CD4-positive, alpha-beta T cell (primary cell): ENCODE measurements around the gene INPP4B. TPM values are rescaled to one million over a fixed set of nuclear protein-coding genes. Genes with fewer than 3 reads are reported as not detected.

Source experiments
- ATAC-seq: fragments of 200-7000 bp; cut with Tn5 transposase; one replicate; pipeline ENCODE4 v1.10.0; 2022; ENCODE audit warnings: mild to moderate bottlenecking; ENCODE audit not compliant: poor library complexity
- CTCF ChIA-PET: fragments of 350-600 bp; sonication (Branson Sonifier 250); formaldehyde crosslinking; loops from one replicate; lab custom pipeline; 2021; ENCODE audit warnings: antibody characterized with exemption, inconsistent platforms; lab: Charles Lee
- POLR2A ChIA-PET: fragments of 350-600 bp; sonication (Branson Sonifier 250); formaldehyde crosslinking; loops from one replicate; lab custom pipeline; 2021; ENCODE audit warnings: antibody characterized with exemption, inconsistent platforms; lab: Charles Lee
- DNase-seq, 14 experiments: peaks; one replicate each; pipeline ENCODE4 v3.0.0-alpha.2; 2013 to 2020; ENCODE audit warnings: mixed read lengths in 2 of 14
- H3K27ac ChIP-seq, 2 donors: one replicate each; pipeline versions ENCODE4 v1.5.1 to v1.7.0; 2013; ENCODE audit warnings: low read length in 2 of 2, low read depth in 1 of 2, mild to moderate bottlenecking in 1 of 2
- H3K27me3 ChIP-seq, 2 experiments: 1 replicate in 1 of 2; 2 replicates in 1 of 2; pipeline versions ENCODE4 v1.6.1 to v1.7.0; 2013; ENCODE audit warnings: low read length in 2 of 2, control low read depth in 1 of 2, mild to moderate bottlenecking in 1 of 2, moderate library complexity in 1 of 2; ENCODE audit not compliant: insufficient read depth in 2 of 2, control insufficient read depth in 1 of 2
- H3K36me3 ChIP-seq: one replicate; pipeline ENCODE4 v1.6.1; 2013; ENCODE audit warnings: low read length, control low read depth; ENCODE audit not compliant: insufficient read depth
- H3K4me1 ChIP-seq: one replicate; pipeline ENCODE4 v1.6.1; 2013; ENCODE audit warnings: low read length, control low read depth; ENCODE audit not compliant: insufficient read depth
- H3K4me3 ChIP-seq: one replicate; pipeline ENCODE4 v1.5.1; 2013; ENCODE audit warnings: mild to moderate bottlenecking, low read length, moderate library complexity
- H3K9me3 ChIP-seq, 2 experiments: 1 replicate in 1 of 2; 2 replicates in 1 of 2; pipeline versions ENCODE4 v1.6.1 to v1.7.0; 2013; ENCODE audit warnings: low read length in 2 of 2, mild to moderate bottlenecking in 2 of 2, control low read depth in 1 of 2, moderate library complexity in 1 of 2; ENCODE audit not compliant: control insufficient read depth in 1 of 2, insufficient read depth in 1 of 2
- H3K27ac Mint-ChIP-seq: one replicate; pipeline ENCODE4 v1.8.0; 2020; ENCODE audit warnings: mixed read lengths
- H3K27me3 Mint-ChIP-seq: one replicate; pipeline ENCODE4 v1.8.0; 2021; ENCODE audit warnings: mixed read lengths
- H3K36me3 Mint-ChIP-seq: one replicate; pipeline ENCODE4 v1.8.0; 2021; ENCODE audit warnings: low read depth, mixed read lengths
- H3K4me1 Mint-ChIP-seq: one replicate; pipeline ENCODE4 v1.8.0; 2021; ENCODE audit warnings: low read depth, mixed read lengths
- H3K4me3 Mint-ChIP-seq: one replicate; pipeline ENCODE4 v1.8.0; 2020; ENCODE audit warnings: mild to moderate bottlenecking, mixed read lengths
- H3K9me3 Mint-ChIP-seq: one replicate; pipeline ENCODE4 v1.8.0; 2020; ENCODE audit warnings: mixed read lengths
- CTCF ChIP-seq: fragments of 200-600 bp; IDR thresholded peaks from one replicate; pipeline ENCODE4 v1.8.0; 2022; ENCODE audit warnings: antibody characterized with exemption, mild to moderate bottlenecking
- intact Hi-C, 2 experiments: fragments of 100-400 bp; cut with DNase I in 1 of 2; cut with micrococcal nuclease in 1 of 2; formaldehyde crosslinking; loops; one replicate each; pipeline versions ENCODE4 v1.15.1 to v1.9.0; 2023 to 2025; cut with DNase I, micrococcal nuclease
- total RNA-seq, 174 experiments: library from RNA in 2 of 174; stranded (reverse) in 2 of 174; gene quantifications; one replicate each; pipeline ENCODE4 v1.2.3 and lab custom pipeline; 2021 to 2026

INPP4B gene
- total RNA-seq, 2 experiments from 2014 or later = 50.7 to 53.8 TPM

- peaks cover 92% of the 10 kb centered on the region for H3K36me3 Mint-ChIP-seq
- no peak overlapping the region for H3K4me3 Mint-ChIP-seq
- Histone ChIP-seq H3K4me1 (no peaks in the 10 kb centered on the region), H3K9me3 (no peaks in the 10 kb centered on the region), H3K27ac (no peak overlapping the region), H3K27me3 (no peaks in the 10 kb centered on the region), H3K36me3 (peaks cover 62% of the 10 kb centered on the region), H3K4me3 (no peak overlapping the region)
- no peaks in the 10 kb centered on the region for H3K9me3 Mint-ChIP-seq
- ATAC-seq (no peak), DNase-seq (no peak)
- no peak overlapping the region for H3K27ac Mint-ChIP-seq
- no peaks in the 10 kb centered on the region for H3K27me3 Mint-ChIP-seq
- H3K4me1 Mint-ChIP-seq = peaks cover 13% of the 10 kb centered on the region
- intact Hi-C loops = no loop called here
- ChIA-PET CTCF (interaction anchor here (1.3 kb wide), 1 partner anchor 9 kb away, joined by 3 read pairs; no protein-coding TSS in a partner anchor), POLR2A (interaction anchor here (0.6 kb wide), 1 partner anchor 19 kb away, joined by 3 read pairs; no protein-coding TSS in a partner anchor)
- TF ChIP-seq CTCF = no peak
Measured at GRCh38 chr4:142160509-142160908, 685.6 kb downstream of the INPP4B start.

GRCh38 chr4:142158980-142159379 is 687.1 kb downstream of the INPP4B start:
- Histone ChIP-seq H3K27me3 (no peaks in the 10 kb centered on the region), H3K4me1 (no peaks in the 10 kb centered on the region), H3K4me3 (no peak overlapping the region), H3K9me3 (no peaks in the 10 kb centered on the region), H3K36me3 (peaks cover 64% of the 10 kb centered on the region), H3K27ac (no peak overlapping the region)
- H3K27ac Mint-ChIP-seq = no peak overlapping the region
- TF ChIP-seq CTCF = no peak
- H3K27me3 Mint-ChIP-seq = no peaks in the 10 kb centered on the region
- H3K9me3 Mint-ChIP-seq = no peaks in the 10 kb centered on the region
- ChIA-PET POLR2A (no interaction called here), CTCF (no interaction called here)
- no peak for ATAC-seq
- H3K4me1 Mint-ChIP-seq = peaks cover 6% of the 10 kb centered on the region
- intact Hi-C loops = no loop called here
- no peak overlapping the region for H3K4me3 Mint-ChIP-seq
- peaks cover 91% of the 10 kb centered on the region for H3K36me3 Mint-ChIP-seq
- DNase-seq = no peak

- Histone ChIP-seq H3K27me3 (no peaks in the 10 kb centered on the region), H3K27ac (no peak overlapping the region), H3K9me3 (no peaks in the 10 kb centered on the region), H3K4me1 (no peaks in the 10 kb centered on the region), H3K4me3 (no peak overlapping the region), H3K36me3 (peaks cover 51% of the 10 kb centered on the region)
- no peak for ATAC-seq
- TF ChIP-seq CTCF = no peak
- ChIA-PET CTCF (interaction anchor here (1.3 kb wide), 1 partner anchor 16 kb away, joined by 4 read pairs; no protein-coding TSS in a partner anchor), POLR2A (no interaction called here)
- Mint-ChIP-seq H3K9me3 (no peaks in the 10 kb centered on the region), H3K27ac (no peak overlapping the region), H3K4me1 (peaks cover 4% of the 10 kb centered on the region), H3K36me3 (peaks cover 81% of the 10 kb centered on the region), H3K4me3 (no peak overlapping the region), H3K27me3 (no peaks in the 10 kb centered on the region)
- intact Hi-C loops = no loop called here
- no peak for DNase-seq
Measured at GRCh38 chr4:142156256-142156655, 689.8 kb downstream of the INPP4B start.
